A673 (cell line): ENCODE measurements around the gene PEX1.

Experiments used
- EZH2 ChIP-seq: fragments of 200-600 bp; sonication (generic); IDR thresholded peaks from 2 replicates; pipeline ENCODE4 v1.6.1; 2017; ENCODE audit warnings: borderline replicate concordance, low read depth, mild to moderate bottlenecking, mixed read lengths, antibody characterized with exemption, low read length; ENCODE audit not compliant: poor library complexity, severe bottlenecking
- TF ChIP-seq, protein P1 (sequence below): fragments of 300-800, 200-600 bp; sonication (generic); conservative IDR thresholded peaks from 2 replicates; pipeline ENCODE4 v1.5.1; 2017; ENCODE audit warnings: low read depth, mild to moderate bottlenecking, antibody characterized with exemption, low read length, moderate library complexity, mixed read lengths

DNA sequence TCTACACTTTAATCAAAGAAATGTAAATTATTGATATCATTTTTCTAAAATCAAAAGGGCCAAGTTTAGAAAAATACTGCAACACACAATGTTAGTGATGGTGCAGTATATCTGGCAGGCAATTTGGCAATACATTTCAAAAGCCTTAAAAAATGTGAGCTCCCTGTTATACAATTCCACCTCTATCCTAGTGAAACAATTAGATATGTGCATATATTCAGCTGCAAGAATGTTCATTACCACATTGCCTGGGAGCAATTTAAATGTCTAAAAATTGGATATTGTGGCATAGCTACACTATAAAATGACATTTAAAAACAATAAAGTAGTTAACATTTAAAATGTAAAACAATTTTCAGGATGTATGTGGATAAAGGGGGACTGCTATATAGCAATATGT is 40.5 kb downstream of the PEX1 start:
- TF ChIP-seq, protein P1, sequence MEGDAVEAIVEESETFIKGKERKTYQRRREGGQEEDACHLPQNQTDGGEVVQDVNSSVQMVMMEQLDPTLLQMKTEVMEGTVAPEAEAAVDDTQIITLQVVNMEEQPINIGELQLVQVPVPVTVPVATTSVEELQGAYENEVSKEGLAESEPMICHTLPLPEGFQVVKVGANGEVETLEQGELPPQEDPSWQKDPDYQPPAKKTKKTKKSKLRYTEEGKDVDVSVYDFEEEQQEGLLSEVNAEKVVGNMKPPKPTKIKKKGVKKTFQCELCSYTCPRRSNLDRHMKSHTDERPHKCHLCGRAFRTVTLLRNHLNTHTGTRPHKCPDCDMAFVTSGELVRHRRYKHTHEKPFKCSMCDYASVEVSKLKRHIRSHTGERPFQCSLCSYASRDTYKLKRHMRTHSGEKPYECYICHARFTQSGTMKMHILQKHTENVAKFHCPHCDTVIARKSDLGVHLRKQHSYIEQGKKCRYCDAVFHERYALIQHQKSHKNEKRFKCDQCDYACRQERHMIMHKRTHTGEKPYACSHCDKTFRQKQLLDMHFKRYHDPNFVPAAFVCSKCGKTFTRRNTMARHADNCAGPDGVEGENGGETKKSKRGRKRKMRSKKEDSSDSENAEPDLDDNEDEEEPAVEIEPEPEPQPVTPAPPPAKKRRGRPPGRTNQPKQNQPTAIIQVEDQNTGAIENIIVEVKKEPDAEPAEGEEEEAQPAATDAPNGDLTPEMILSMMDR: no peak
- TF ChIP-seq EZH2: no peak
